ENCODE measurements around the gene AUNIP.

DNA sequence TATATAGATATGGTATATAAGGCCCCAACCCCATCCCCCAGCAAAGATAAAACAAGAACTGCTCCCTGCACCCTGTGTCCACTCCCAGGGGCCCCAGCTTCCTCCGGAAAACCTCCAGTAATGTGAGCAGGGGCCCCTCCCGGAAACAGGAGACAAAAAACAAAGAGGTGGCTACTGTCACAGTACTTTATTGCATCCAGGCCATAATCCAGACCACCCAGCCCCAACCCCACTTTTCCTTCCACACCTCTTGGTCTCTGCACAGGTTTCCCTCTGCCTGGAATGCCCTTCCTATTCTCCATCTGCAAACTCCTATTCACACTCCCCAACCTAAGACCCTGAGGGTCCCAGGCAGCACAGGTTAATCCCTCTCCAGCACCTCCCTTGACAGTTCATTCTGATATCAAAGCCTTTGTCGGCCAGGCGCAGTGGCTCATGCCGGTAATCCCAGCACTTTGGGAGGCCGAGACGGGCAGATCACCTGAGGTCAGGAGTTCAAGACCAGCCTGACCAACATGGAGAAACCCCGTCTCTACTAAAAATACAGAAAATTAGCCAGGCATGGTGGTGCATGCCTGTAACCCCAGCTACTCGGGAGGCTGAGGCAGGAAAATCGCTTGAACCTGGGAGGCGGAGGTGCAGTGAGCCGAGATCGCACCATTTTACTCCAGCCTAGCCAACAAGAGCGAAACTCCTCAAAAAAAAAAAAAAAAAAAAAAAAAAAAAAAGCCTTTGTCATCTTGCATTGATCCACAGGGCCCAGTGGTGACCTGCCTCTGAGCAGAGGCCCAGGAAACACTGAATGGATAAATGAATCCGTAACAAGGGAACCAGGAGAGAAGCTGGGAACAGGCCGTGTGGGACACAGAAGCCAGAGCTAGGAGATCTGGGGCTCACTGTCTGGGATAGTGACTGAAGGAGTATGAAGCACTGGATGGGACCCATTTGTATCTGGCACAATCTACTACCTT, 2.3 kb upstream of the AUNIP start:
- TF ChIP-seq, protein P1, sequence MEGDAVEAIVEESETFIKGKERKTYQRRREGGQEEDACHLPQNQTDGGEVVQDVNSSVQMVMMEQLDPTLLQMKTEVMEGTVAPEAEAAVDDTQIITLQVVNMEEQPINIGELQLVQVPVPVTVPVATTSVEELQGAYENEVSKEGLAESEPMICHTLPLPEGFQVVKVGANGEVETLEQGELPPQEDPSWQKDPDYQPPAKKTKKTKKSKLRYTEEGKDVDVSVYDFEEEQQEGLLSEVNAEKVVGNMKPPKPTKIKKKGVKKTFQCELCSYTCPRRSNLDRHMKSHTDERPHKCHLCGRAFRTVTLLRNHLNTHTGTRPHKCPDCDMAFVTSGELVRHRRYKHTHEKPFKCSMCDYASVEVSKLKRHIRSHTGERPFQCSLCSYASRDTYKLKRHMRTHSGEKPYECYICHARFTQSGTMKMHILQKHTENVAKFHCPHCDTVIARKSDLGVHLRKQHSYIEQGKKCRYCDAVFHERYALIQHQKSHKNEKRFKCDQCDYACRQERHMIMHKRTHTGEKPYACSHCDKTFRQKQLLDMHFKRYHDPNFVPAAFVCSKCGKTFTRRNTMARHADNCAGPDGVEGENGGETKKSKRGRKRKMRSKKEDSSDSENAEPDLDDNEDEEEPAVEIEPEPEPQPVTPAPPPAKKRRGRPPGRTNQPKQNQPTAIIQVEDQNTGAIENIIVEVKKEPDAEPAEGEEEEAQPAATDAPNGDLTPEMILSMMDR (IDR thresholded peaks at IDR 0.05) = no peak
- no peak for TF ChIP-seq EP300 (IDR thresholded peaks at IDR 0.05)
- no peak for TF ChIP-seq POLR2AphosphoS5 (IDR thresholded peaks at IDR 0.05)
